GM12864 (cell line): Measurements from ENCODE around the gene DAGLA.

Experiments
- DNase-seq: peaks from one replicate; pipeline ENCODE4 v3.0.0-alpha.2; 2011; ENCODE audit warnings: low read depth
- H3K4me3 ChIP-seq: 2 replicates; pipeline ENCODE4 v1.5.1; 2011; ENCODE audit warnings: mild to moderate bottlenecking, low read depth, low read length, control low read depth
- CTCF ChIP-seq: IDR thresholded peaks from 2 replicates; pipeline ENCODE4 v1.5.1; 2011; ENCODE audit warnings: low read depth, mild to moderate bottlenecking, moderate library complexity, low read length, control low read depth, inconsistent platforms; ENCODE audit errors: missing control alignments

DAGLA gene

DNA sequence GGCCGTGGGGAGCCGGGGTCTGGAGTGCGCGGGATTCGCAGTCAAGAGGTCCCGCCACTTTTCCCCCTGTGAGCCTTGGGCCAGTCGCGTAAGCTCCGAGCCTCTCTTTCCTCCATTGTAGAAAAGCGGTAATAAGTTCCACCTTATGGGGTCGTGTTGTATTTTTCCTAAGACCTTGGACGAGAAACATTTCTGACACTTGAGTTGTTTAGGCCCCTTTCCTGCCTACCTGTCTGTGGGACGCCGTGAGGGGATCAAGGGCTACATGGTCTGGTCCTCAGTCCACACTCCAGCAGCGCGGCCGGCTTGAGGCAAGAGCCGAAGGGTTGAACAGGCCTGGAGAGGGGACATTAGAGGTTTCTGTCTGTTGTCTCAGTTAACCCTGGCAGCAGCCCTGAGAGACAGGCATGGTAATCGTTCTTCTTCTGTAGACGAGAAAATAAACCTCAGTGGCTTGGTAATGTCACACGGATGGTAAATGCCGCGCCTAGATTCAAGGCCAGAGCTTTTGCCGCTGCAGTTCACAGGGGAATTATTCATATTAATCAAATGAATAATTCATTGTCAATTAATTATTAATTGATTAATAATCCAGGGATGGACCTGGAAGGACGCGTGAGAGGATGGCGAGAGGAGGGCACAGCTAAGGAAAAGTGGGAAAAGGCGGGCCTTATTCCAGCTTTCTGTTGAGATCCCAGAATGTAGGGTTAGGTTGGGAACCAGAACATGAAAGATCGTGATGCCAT is 113.1 kb downstream of the DAGLA start:
- H3K4me3 ChIP-seq: peak overlapping the region; percentile 86
- no peak for DNase-seq
- no peak for TF ChIP-seq CTCF

- no peak for TF ChIP-seq CTCF
- DNase-seq: no peak
- H3K4me3 ChIP-seq: peak overlapping the region; percentile 86
These were observed 113.6 kb downstream of the DAGLA start for GRCh38 chr11:61793829-61794204.

- no peak for TF ChIP-seq CTCF
- no peak overlapping the region; the same call in 1 of the 2 replicates for H3K4me3 ChIP-seq
These were observed 114.4 kb downstream of the DAGLA start for GRCh38 chr11:61794579-61794978.

GRCh38 chr11:61795459-61795858 is 115.3 kb downstream of the DAGLA start:
- H3K4me3 ChIP-seq: no peak overlapping the region
- no peak for DNase-seq
- no peak for TF ChIP-seq CTCF

More at GRCh38 chr11:61794579-61794978, 114.4 kb downstream of the DAGLA start:
- no peak for DNase-seq

DNA sequence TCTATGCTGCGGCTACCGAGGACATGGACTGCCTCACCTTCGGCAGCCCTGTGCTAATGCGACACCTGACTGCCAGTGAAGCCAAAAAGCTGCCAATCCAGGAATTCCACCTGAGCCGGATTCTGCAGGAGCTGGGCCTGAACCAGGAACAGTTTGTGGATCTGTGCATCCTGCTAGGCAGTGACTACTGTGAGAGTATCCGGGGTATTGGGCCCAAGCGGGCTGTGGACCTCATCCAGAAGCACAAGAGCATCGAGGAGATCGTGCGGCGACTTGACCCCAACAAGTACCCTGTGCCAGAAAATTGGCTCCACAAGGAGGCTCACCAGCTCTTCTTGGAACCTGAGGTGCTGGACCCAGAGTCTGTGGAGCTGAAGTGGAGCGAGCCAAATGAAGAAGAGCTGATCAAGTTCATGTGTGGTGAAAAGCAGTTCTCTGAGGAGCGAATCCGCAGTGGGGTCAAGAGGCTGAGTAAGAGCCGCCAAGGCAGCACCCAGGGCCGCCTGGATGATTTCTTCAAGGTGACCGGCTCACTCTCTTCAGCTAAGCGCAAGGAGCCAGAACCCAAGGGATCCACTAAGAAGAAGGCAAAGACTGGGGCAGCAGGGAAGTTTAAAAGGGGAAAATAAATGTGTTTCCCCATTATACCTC is 115.8 kb downstream of the DAGLA start:
- no peak for DNase-seq
- no peak overlapping the region for H3K4me3 ChIP-seq
- TF ChIP-seq CTCF: no peak
